GM21737 (cell line): ENCODE measurements around the gene HOXA1.

Source experiments
- ATAC-seq: cut with Tn5 transposase; IDR thresholded peaks from one replicate; pipeline ENCODE4 v1.9.1; 2021; ENCODE audit warnings: mild to moderate bottlenecking, moderate library complexity; ENCODE audit not compliant: unreplicated experiment

The HOXA1 gene

GRCh38 chr7:27106901-27107240 lies 11.1 kb upstream of the HOXA1 start:
- no peak for ATAC-seq

GRCh38 chr7:27106181-27106900 lies 10.5 kb upstream of the HOXA1 start:
- no peak for ATAC-seq

- ATAC-seq = no peak
Measured at GRCh38 chr7:27105301-27106031, 9.7 kb upstream of the HOXA1 start.

- ATAC-seq = no peak
Measured at GRCh38 chr7:27104341-27105058, 8.7 kb upstream of the HOXA1 start.

GRCh38 chr7:27103489-27104226 lies 7.9 kb upstream of the HOXA1 start:
- ATAC-seq = no peak

GRCh38 chr7:27102581-27103442 lies 7.0 kb upstream of the HOXA1 start, which contains the start of gene HOXA2:
Gene HOXA2, minus strand, starts transcription at chr7:27102683. Its CDS starts 183 bp downstream, at chr7:27102500.
- no peak for ATAC-seq

- no peak for ATAC-seq
Measured at GRCh38 chr7:27101957-27102580, 6.3 kb upstream of the HOXA1 start.

- no peak for ATAC-seq
Measured at GRCh38 chr7:27101171-27101956, 5.6 kb upstream of the HOXA1 start.

GRCh38 chr7:27100694-27101170 lies 4.9 kb upstream of the HOXA1 start:
- no peak for ATAC-seq

GRCh38 chr7:27099453-27100370 lies 3.9 kb upstream of the HOXA1 start:
- no peak for ATAC-seq

GRCh38 chr7:27098578-27099451 lies 3.0 kb upstream of the HOXA1 start:
- ATAC-seq = no peak

GRCh38 chr7:27097686-27098577 lies 2.1 kb upstream of the HOXA1 start:
- no peak for ATAC-seq

GRCh38 chr7:27096768-27097514 lies 1.1 kb upstream of the HOXA1 start:
- no peak for ATAC-seq

GRCh38 chr7:27095050-27095896 lies 527 bp downstream of the HOXA1 start:
- no peak for ATAC-seq
